A549 (cell line): ENCODE data around the gene GRK2. TPM values are rescaled to one million over a fixed set of nuclear protein-coding genes. Genes with fewer than 3 reads are reported as not detected.

ENCODE experiments used
- ATAC-seq, 2 experiments: fragments of 200-7000 bp in 1 of 2; fragments of >200 bp in 1 of 2; cut with Nextera tagmentation in 1 of 2; cut with Tn5 transposase in 1 of 2; 3 replicates each; pipeline versions ENCODE4 v1.8.0 to v1.9.1; 2018 to 2020; ENCODE audit warnings: mild to moderate bottlenecking in 1 of 2, moderate library complexity in 1 of 2
- CTCF ChIA-PET: fragments of 300-600 bp; sonication (Branson Sonifier 250); formaldehyde crosslinking; extraction: SDS; loops from one replicate; lab custom pipeline; 2021; ENCODE audit warnings: antibody characterized with exemption, inconsistent platforms; lab: Yijun Ruan, JAX
- POLR2A ChIA-PET: fragments of 350-600 bp; formaldehyde crosslinking; extraction: SDS; loops from one replicate; lab custom pipeline; 2021; ENCODE audit warnings: antibody characterized with exemption, inconsistent platforms; lab: Yijun Ruan, JAX
- DNase-seq, 2 experiments: peaks; one replicate each; pipeline versions ENCODE4 v3.0.0 to v3.0.0-alpha.2; 2011 to 2016; ENCODE audit warnings: low read depth in 1 of 2, low spot score in 1 of 2
- FAIRE-seq: peaks from 2 replicates; lab custom pipeline; 2011; peaks lifted over from hg19 to GRCh38; lab: Jason Lieb, UNC
- H3K27ac ChIP-seq, 2 experiments: fragments of >200 bp; sonication (Bioruptor Twin); formaldehyde crosslinking; 3 replicates each; pipeline ENCODE4 v1.5.1; 2016 to 2017
- H3K4me1 ChIP-seq: fragments of >200 bp; sonication (Bioruptor Twin); formaldehyde crosslinking; 3 replicates; pipeline ENCODE4 v1.6.1; 2016
- H3K4me2 ChIP-seq: fragments of >200 bp; sonication (Bioruptor Twin); formaldehyde crosslinking; 3 replicates; pipeline ENCODE4 v1.6.1; 2016
- H3K4me3 ChIP-seq: fragments of >200 bp; sonication (Bioruptor Twin); formaldehyde crosslinking; 3 replicates; pipeline ENCODE4 v1.5.1; 2016
- H3K9me3 ChIP-seq: fragments of >200 bp; sonication (Bioruptor Twin); formaldehyde crosslinking; 3 replicates; pipeline ENCODE4 v1.6.1; 2016
- CBX8 ChIP-seq: fragments of 200-600 bp; sonication (generic); IDR thresholded peaks from 2 replicates; pipeline ENCODE4 v1.6.1; 2016
- CTCF ChIP-seq: fragments of >200 bp; sonication (Bioruptor Twin); formaldehyde crosslinking; IDR thresholded peaks from 3 replicates; pipeline ENCODE4 v1.5.1; 2016
- E2F6 ChIP-seq: IDR thresholded peaks from 2 replicates; pipeline ENCODE4 v1.6.1; 2012; ENCODE audit warnings: low read depth, borderline replicate concordance
- EHF ChIP-seq: fragments of 250-450 bp; sonication (Bioruptor Pico); IDR thresholded peaks from 2 replicates; pipeline ENCODE4 v1.5.0; 2020; ENCODE audit warnings: mild to moderate bottlenecking
- EHMT2 ChIP-seq: fragments of 200-600 bp; sonication (generic); IDR thresholded peaks from 2 replicates; pipeline ENCODE4 v1.6.1; 2016; ENCODE audit warnings: antibody characterized with exemption, low read depth, mild to moderate bottlenecking, moderate library complexity
- FOSB ChIP-seq: fragments of 250-450 bp; sonication (Bioruptor Pico); IDR thresholded peaks from 2 replicates; pipeline ENCODE4 v1.5.0; 2020; ENCODE audit warnings: mild to moderate bottlenecking, moderate library complexity
- HOXB5 ChIP-seq: fragments of 250-450 bp; sonication (Bioruptor Pico); IDR thresholded peaks from 2 replicates; pipeline ENCODE4 v1.5.0; 2020; ENCODE audit warnings: mild to moderate bottlenecking, moderate library complexity
- KDM1A ChIP-seq: fragments of 200-600 bp; sonication (generic); IDR thresholded peaks from 2 replicates; pipeline ENCODE4 v1.6.1; 2016; ENCODE audit warnings: low read depth, mild to moderate bottlenecking
- MYC ChIP-seq: IDR thresholded peaks from 2 replicates; pipeline ENCODE4 v1.6.1; 2012; ENCODE audit warnings: mild to moderate bottlenecking, inconsistent platforms, low read length, improper control_type of control experiment, borderline replicate concordance
- NPAS2 ChIP-seq: fragments of 250-450 bp; sonication (Bioruptor Pico); IDR thresholded peaks from 2 replicates; pipeline ENCODE4 v1.8.0; 2022; ENCODE audit warnings: mild to moderate bottlenecking, moderate library complexity, borderline replicate concordance
- PBX3 ChIP-seq: IDR thresholded peaks from 2 replicates; pipeline ENCODE4 v1.6.1; 2012
- POLR2A ChIP-seq: IDR thresholded peaks from 2 replicates; pipeline ENCODE4 v1.6.1; 2012; ENCODE audit warnings: mild to moderate bottlenecking, low read length
- POLR2AphosphoS2 ChIP-seq: conservative IDR thresholded peaks from 2 replicates; pipeline ENCODE4 v1.6.1; 2012; ENCODE audit warnings: low read length, improper control_type of control experiment, inconsistent platforms
- REST ChIP-seq: fragments of 200-600 bp; sonication (generic); IDR thresholded peaks from 2 replicates; pipeline ENCODE4 v1.6.1; 2016; ENCODE audit warnings: antibody characterized with exemption, mild to moderate bottlenecking, moderate library complexity
- RFX5 ChIP-seq: fragments of 450-650 bp; IDR thresholded peaks from 2 replicates; pipeline ENCODE4 v1.7.1; 2014; ENCODE audit warnings: antibody characterized with exemption, mild to moderate bottlenecking, moderate library complexity
- TP53 ChIP-seq: fragments of 250-450 bp; sonication (Bioruptor Pico); IDR thresholded peaks from 2 replicates; pipeline ENCODE4 v1.5.0; 2021; ENCODE audit warnings: mild to moderate bottlenecking, moderate library complexity
- ZFP36 ChIP-seq: fragments of 450-650 bp; IDR thresholded peaks from 2 replicates; pipeline ENCODE4 v1.6.1; 2014; ENCODE audit warnings: borderline replicate concordance; ENCODE audit not compliant: partially characterized antibody
- ZNF302 ChIP-seq: fragments of 250-450 bp; sonication (Bioruptor Pico); IDR thresholded peaks from 2 replicates; pipeline ENCODE4 v1.9.0; 2021; ENCODE audit warnings: inconsistent platforms, mild to moderate bottlenecking, moderate library complexity
- WGBS: methylation state at CpG from one replicate; pipeline ENCODE4 v1.1.6; 2017; ENCODE audit errors: missing lambda C conversion rate; 5-methylcytosine and 5-hydroxymethylcytosine counted together
- polyA plus RNA-seq, 4 experiments: library from polyadenylated mRNA; depleted of rRNA in 3 of 4; stranded (reverse); fragments of >200 nt; fragmentation: RNase III in 1 of 4; extraction: RNeasy Plus Mini Kit Qiagen cat#74134 plus additional on column Dnase treatment in 1 of 4; gene quantifications; 2 replicates in 3 of 4; 3 replicates in 1 of 4; pipeline ENCODE4 v1.2.3, GENCODE V29; 2011 to 2017

GRK2 gene
- polyA plus RNA-seq, 2 of the 4 experiments (the other 2 are of a cell fraction) = 20.5 to 29.7 TPM

- CTCF ChIA-PET = interaction anchor here (0.6 to 3.8 kb wide), 8 partner anchors 8 to 140 kb away, joined by 3 to 20 read pairs (median 3); partner anchors contain the start of genes ANKRD13D and GRK2
- no peak for TF ChIP-seq POLR2A
- no peak for TF ChIP-seq FOSB (CRISPR knock-in tag)
- no peak for TF ChIP-seq E2F6
- no peak for TF ChIP-seq ZFP36
- no peak for TF ChIP-seq REST
- TF ChIP-seq NPAS2 (CRISPR knock-in tag) = no peak
- POLR2A ChIA-PET = interaction anchor here (0.8 kb wide), 1 partner anchor 8 kb away, joined by 3 read pairs; no protein-coding TSS in a partner anchor
- WGBS = 93% methylated on average over 16 of the region's 17 CpGs
- peaks cover 4% of the 10 kb centered on the region; the same call in 1 of the 3 replicates for H3K4me1 ChIP-seq
- DNase-seq = no peak
- ATAC-seq = no peak
- no peak for FAIRE-seq
- no peak overlapping the region for H3K4me3 ChIP-seq
- no peak overlapping the region for H3K4me2 ChIP-seq
- no peaks in the 10 kb centered on the region for H3K9me3 ChIP-seq
- no peak overlapping the region for H3K27ac ChIP-seq
Measured at GRCh38 chr11:67279589-67280340, 13.5 kb downstream of the GRK2 start.

- 95% methylated on average over 13 of the region's 13 CpGs for WGBS
- Histone ChIP-seq H3K4me2 (no peak overlapping the region), H3K4me1 (peaks cover 4% of the 10 kb centered on the region; the same call in 1 of the 3 replicates), H3K4me3 (no peak overlapping the region), H3K27ac (no peak overlapping the region), H3K9me3 (no peaks in the 10 kb centered on the region)
- ATAC-seq (no peak), DNase-seq (no peak), FAIRE-seq (no peak)
- ChIA-PET CTCF (interaction anchor here (0.9 to 3.8 kb wide), 5 partner anchors 9 to 91 kb away, joined by 3 to 20 read pairs (median 7); partner anchors contain the start of genes ANKRD13D and GRK2), POLR2A (no interaction called here)
- TF ChIP-seq ZNF302 (CRISPR knock-in tag) (no peak), TP53 (no peak), HOXB5 (no peak), KDM1A (no peak), POLR2AphosphoS2 (no peak), CTCF (no peak), E2F6 (no peak), MYC (no peak), PBX3 (no peak), EHMT2 (no peak), POLR2A (no peak), RFX5 (no peak), CBX8 (no peak), REST (no peak), EHF (CRISPR knock-in tag) (no peak)
Measured at GRCh38 chr11:67280341-67280787, 14.1 kb downstream of the GRK2 start.
